HG03469 (cell line): ENCODE measurements around the gene ERP27.

Source experiments
- ATAC-seq: cut with Tn5 transposase; IDR thresholded peaks from one replicate; pipeline ENCODE4 v1.9.1; 2021; ENCODE audit warnings: mild to moderate bottlenecking, moderate library complexity, moderate number of reproducible peaks; ENCODE audit not compliant: unreplicated experiment

Gene ERP27

GRCh38 chr12:14871886-14872285 is 66.5 kb downstream of the ERP27 start:
- ATAC-seq: no peak

GRCh38 chr12:14871247-14871646 is 67.1 kb downstream of the ERP27 start:
- ATAC-seq: no peak

- ATAC-seq: no peak
Measured at GRCh38 chr12:14868916-14869506, 69.3 kb downstream of the ERP27 start.
